HepG2 (cell line): ENCODE data around the gene DNAJC7. TPM values are rescaled to one million over a fixed set of nuclear protein-coding genes. Genes with fewer than 3 reads are reported as not detected.

Experiments used
- CBX5 ChIP-seq: sonication (generic); formaldehyde crosslinking; IDR thresholded peaks from 2 replicates; pipeline ENCODE4 v1.4.0; 2020; ENCODE audit warnings: missing genetic modification reagents, borderline replicate concordance
- FOXO1 ChIP-seq: sonication (generic); formaldehyde crosslinking; IDR thresholded peaks from 2 replicates; pipeline ENCODE4 v1.4.0; 2020; ENCODE audit warnings: missing genetic modification reagents
- HES4 ChIP-seq: sonication (generic); formaldehyde crosslinking; IDR thresholded peaks from 2 replicates; pipeline ENCODE4 v1.9.0; 2021; ENCODE audit warnings: mild to moderate bottlenecking, missing genetic modification reagents, borderline replicate concordance
- HOXA3 ChIP-seq: sonication (generic); formaldehyde crosslinking; IDR thresholded peaks from 2 replicates; pipeline ENCODE4 v1.5.0; 2020; ENCODE audit warnings: missing genetic modification reagents
- MED8 ChIP-seq: sonication (generic); formaldehyde crosslinking; IDR thresholded peaks from 2 replicates; pipeline ENCODE4 v1.8.1; 2023; ENCODE audit warnings: mild to moderate bottlenecking, missing genetic modification reagents; ENCODE audit not compliant: insufficient replicate concordance
- MEIS2 ChIP-seq: sonication (generic); formaldehyde crosslinking; IDR thresholded peaks from 2 replicates; pipeline ENCODE4 v1.9.0; 2021; ENCODE audit warnings: mild to moderate bottlenecking, missing genetic modification reagents
- NCOA5 ChIP-seq: sonication (generic); formaldehyde crosslinking; IDR thresholded peaks from 2 replicates; pipeline ENCODE4 v1.4.0; 2020; ENCODE audit warnings: missing genetic modification reagents
- NKX3-1 ChIP-seq: sonication (generic); formaldehyde crosslinking; IDR thresholded peaks from 2 replicates; pipeline ENCODE4 v1.5.0; 2020; ENCODE audit warnings: missing genetic modification reagents
- PHF8 ChIP-seq: sonication (generic); formaldehyde crosslinking; IDR thresholded peaks from 2 replicates; pipeline ENCODE4 v1.5.0; 2020; ENCODE audit warnings: missing genetic modification reagents
- POLR2G ChIP-seq: fragments of 200-400 bp; formaldehyde crosslinking; IDR thresholded peaks from 2 replicates; pipeline ENCODE4 v1.6.1; 2018; ENCODE audit warnings: mild to moderate bottlenecking, low read depth, low read length, moderate library complexity
- RFXAP ChIP-seq: sonication (generic); formaldehyde crosslinking; IDR thresholded peaks from 2 replicates; pipeline ENCODE4 v1.4.0; 2020; ENCODE audit warnings: missing genetic modification reagents, borderline replicate concordance
- RNF219 ChIP-seq: sonication (generic); formaldehyde crosslinking; IDR thresholded peaks from 2 replicates; pipeline ENCODE4 v1.5.0; 2020; ENCODE audit warnings: mild to moderate bottlenecking, missing genetic modification reagents
- TFDP1 ChIP-seq: IDR thresholded peaks from 2 replicates; pipeline ENCODE4 v1.6.1; 2016; ENCODE audit warnings: missing compliant biosample characterization, missing genetic modification reagents, borderline replicate concordance
- ZNF740 ChIP-seq: sonication (generic); formaldehyde crosslinking; IDR thresholded peaks from 2 replicates; pipeline ENCODE4 v1.4.0; 2020; ENCODE audit warnings: missing genetic modification reagents
- polyA plus RNA-seq, 8 experiments: library from polyadenylated mRNA; depleted of rRNA in 3 of 8; stranded (reverse) in 7 of 8; unstranded in 1 of 8; fragments of >200 nt; fragmentation: Illumina TruSeq in 4 of 8; extraction: Trizol in 4 of 8; gene quantifications; 2 replicates each; pipeline versions ENCODE4 v1.2.1 to v1.2.3, GENCODE V29; 2011 to 2016; ENCODE audit warnings: low read depth in 4 of 8, missing spikeins in 1 of 8, mixed read lengths in 1 of 8; ENCODE audit not compliant: insufficient read depth in 1 of 8
- total RNA-seq, 5 experiments: library from RNA; depleted of rRNA; stranded (reverse); fragments of >200 nt; fragmentation: Illumina TruSeq; extraction: Trizol; gene quantifications; 2 replicates each; pipeline ENCODE4 v1.2.3, GENCODE V29; 2016; ENCODE audit warnings: low read depth in 1 of 5
- TF ChIP-seq, protein P1 (sequence below), 2 experiments: IDR thresholded peaks; 2 replicates each; pipeline ENCODE4 v1.6.1; 2011 to 2012; ENCODE audit warnings: low read length in 2 of 2, borderline replicate concordance in 1 of 2, low read depth in 1 of 2, mild to moderate bottlenecking in 1 of 2, moderate library complexity in 1 of 2

The DNAJC7 gene
- total and polyA plus RNA-seq, 2 of the 13 experiments (the other 11 are each of a cell fraction or from before 2014, with no cell fraction given): 47.7 to 132 TPM

DNA sequence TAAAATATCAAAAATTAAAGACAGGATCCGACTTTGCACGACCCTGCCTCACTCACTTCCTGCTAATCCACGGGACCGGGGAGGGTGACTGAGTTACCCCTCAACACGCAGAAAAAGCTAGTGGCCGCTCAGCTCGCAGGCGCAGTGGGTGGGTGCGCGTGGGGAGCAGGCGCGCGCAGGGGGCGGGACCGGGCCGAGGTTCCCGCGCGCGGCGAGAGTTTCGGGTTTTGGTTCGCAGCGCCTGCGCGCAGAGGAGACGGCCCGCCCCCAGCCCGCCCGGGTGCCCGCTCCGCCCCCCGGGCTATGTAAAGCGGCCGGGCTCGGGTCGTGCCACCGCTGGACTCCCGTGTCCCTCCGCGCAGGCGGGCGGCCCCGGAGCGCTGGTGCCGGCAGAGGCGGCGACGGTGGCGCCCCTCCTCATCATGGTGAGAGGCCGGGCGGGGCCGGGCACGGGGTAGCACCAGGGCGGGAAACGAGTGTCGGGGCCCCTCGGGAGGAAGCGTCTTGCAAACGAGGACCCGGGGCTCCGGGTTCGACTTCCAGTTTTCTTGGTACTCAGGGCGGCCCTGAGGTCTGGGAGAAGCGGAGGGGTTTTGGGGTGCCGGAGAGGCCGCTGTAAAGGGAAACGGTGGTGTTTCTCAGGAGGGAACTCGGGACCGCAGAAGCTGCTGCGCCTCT, 50.6 kb downstream of the DNAJC7 start, which contains the start of gene CNP (continued):
- TF ChIP-seq, protein P1, sequence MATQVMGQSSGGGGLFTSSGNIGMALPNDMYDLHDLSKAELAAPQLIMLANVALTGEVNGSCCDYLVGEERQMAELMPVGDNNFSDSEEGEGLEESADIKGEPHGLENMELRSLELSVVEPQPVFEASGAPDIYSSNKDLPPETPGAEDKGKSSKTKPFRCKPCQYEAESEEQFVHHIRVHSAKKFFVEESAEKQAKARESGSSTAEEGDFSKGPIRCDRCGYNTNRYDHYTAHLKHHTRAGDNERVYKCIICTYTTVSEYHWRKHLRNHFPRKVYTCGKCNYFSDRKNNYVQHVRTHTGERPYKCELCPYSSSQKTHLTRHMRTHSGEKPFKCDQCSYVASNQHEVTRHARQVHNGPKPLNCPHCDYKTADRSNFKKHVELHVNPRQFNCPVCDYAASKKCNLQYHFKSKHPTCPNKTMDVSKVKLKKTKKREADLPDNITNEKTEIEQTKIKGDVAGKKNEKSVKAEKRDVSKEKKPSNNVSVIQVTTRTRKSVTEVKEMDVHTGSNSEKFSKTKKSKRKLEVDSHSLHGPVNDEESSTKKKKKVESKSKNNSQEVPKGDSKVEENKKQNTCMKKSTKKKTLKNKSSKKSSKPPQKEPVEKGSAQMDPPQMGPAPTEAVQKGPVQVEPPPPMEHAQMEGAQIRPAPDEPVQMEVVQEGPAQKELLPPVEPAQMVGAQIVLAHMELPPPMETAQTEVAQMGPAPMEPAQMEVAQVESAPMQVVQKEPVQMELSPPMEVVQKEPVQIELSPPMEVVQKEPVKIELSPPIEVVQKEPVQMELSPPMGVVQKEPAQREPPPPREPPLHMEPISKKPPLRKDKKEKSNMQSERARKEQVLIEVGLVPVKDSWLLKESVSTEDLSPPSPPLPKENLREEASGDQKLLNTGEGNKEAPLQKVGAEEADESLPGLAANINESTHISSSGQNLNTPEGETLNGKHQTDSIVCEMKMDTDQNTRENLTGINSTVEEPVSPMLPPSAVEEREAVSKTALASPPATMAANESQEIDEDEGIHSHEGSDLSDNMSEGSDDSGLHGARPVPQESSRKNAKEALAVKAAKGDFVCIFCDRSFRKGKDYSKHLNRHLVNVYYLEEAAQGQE (IDR thresholded peaks at IDR 0.05; ENCODE audit: borderline replicate concordance in 1 of 2, low read depth in 1 of 2, low read length in 2 of 2): peak in 1 of 2 experiments; percentile 69; a peak in 1 of 4 replicates
- peak; percentile 90 for TF ChIP-seq TFDP1 (CRISPR knock-in tag)
- TF ChIP-seq NCOA5 (CRISPR knock-in tag): no peak
- TF ChIP-seq RNF219 (CRISPR knock-in tag): no peak
- TF ChIP-seq MED8: peak; percentile 61
- peak; percentile 92 for TF ChIP-seq HES4 (CRISPR knock-in tag)
- peak; percentile 87; the same call in 1 of the 2 replicates for TF ChIP-seq MEIS2 (CRISPR knock-in tag)
- peak; percentile 54 for TF ChIP-seq RFXAP (CRISPR knock-in tag)
- peak; percentile 83 for TF ChIP-seq HOXA3 (CRISPR knock-in tag)
- TF ChIP-seq CBX5: no peak
- TF ChIP-seq FOXO1: peak; percentile 61; the same call in 1 of the 2 replicates
- peak; percentile 70; the same call in 1 of the 2 replicates for TF ChIP-seq NKX3-1 (CRISPR knock-in tag)
- TF ChIP-seq ZNF740 (CRISPR knock-in tag): peak; percentile 39
- peak; percentile 91 for TF ChIP-seq POLR2G
- TF ChIP-seq PHF8 (CRISPR knock-in tag): peak; percentile 95
